Activated CD8-positive, alpha-beta memory T cell treated with anti-CD3 and anti-CD28 coated beads for 48 hours (primary cell): ENCODE results near the gene KMT2C.
A peak's percentile ranks its signal among the peaks of the same experiment; 100 is the strongest.
"Not testable (repeated sequence)": the region's sequence is repeated elsewhere in the genome, so short reads cannot be mapped to it uniquely, and the experiment has no call there.

Source experiments
- DNase-seq, 3 experiments: peaks; one replicate each; pipeline ENCODE4 v3.0.0-alpha.2; 2020; ENCODE audit warnings: low read depth in 2 of 3, low spot score in 2 of 3

Gene KMT2C

GRCh38 chr7:152435384-152436110 lies at the start of gene KMT2C:
KMT2C (minus strand) TSS chr7:152436003; CDS start chr7:152435786, 217 bp downstream.
- peak in 2 of 3 experiments; percentile 10 to 17 for DNase-seq

- DNase-seq, result no peak
These were observed 45.3 kb upstream of the KMT2C start for GRCh38 chr7:152481082-152481481.

DNA sequence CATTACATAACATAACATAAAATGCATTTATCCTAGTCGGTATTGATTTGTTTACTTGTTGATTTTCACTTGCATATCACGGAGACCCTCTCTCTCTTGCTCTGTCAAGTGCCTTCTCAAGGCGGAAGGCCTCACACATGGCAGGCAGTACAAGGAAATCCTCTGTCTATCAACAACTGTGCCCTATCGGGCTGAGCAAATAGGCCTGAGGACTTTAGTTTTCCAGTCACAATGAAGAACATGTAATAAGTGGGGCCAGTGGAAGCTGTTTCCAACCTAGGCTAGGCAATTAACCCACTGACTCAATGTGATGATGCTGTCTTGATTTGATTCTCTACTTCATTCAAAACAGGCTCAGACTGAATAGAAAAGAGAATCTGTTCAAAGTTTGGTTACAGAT lies 44.9 kb upstream of the KMT2C start:
- DNase-seq, result no peak

- DNase-seq, result no peak
These were observed 43.8 kb upstream of the KMT2C start for GRCh38 chr7:152479595-152479994.

GRCh38 chr7:152478140-152478539 lies 42.3 kb upstream of the KMT2C start:
- DNase-seq, result no peak

DNA sequence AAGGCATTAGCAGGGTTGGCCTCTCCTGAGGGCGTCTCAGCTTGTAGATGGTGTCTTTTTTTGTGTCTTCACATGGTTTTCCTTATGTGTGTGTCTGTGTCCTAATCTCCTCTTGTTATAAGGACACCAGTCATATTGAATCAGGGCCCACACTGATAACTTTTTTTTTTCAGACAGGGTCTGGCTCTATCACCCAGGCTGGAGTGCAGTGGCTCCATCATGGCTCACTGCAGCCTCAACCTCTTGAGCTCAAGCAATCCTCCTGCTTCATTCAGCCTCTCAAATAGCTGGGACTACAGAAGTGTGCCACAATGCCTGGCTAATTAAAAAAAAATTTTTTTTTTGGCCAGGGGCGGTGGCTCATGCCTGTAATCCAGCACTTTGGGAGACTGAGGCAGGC lies 41.3 kb upstream of the KMT2C start:
- no peak for DNase-seq

DNA sequence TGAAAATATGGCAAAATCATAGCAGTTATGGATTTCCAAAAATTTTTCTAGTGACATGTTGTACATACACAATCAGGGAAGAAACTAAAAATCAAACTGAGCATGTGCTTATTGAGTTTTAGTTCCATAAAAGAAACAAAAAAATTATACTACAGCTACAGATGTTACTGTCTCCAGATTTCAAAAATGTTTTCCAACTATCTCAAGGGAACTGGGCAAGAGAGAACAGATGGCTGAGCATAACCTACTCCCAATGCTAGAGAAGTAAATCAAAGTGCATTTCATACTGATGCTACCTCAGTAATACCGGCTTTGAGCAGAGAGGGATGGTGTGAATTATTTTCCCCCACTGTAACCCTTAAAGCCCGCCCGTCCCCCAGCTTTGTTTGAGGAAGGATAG lies 40.7 kb upstream of the KMT2C start:
- DNase-seq, result no peak

GRCh38 chr7:152471023-152471620 lies 35.3 kb upstream of the KMT2C start:
- not testable (repeated sequence) for DNase-seq

DNA sequence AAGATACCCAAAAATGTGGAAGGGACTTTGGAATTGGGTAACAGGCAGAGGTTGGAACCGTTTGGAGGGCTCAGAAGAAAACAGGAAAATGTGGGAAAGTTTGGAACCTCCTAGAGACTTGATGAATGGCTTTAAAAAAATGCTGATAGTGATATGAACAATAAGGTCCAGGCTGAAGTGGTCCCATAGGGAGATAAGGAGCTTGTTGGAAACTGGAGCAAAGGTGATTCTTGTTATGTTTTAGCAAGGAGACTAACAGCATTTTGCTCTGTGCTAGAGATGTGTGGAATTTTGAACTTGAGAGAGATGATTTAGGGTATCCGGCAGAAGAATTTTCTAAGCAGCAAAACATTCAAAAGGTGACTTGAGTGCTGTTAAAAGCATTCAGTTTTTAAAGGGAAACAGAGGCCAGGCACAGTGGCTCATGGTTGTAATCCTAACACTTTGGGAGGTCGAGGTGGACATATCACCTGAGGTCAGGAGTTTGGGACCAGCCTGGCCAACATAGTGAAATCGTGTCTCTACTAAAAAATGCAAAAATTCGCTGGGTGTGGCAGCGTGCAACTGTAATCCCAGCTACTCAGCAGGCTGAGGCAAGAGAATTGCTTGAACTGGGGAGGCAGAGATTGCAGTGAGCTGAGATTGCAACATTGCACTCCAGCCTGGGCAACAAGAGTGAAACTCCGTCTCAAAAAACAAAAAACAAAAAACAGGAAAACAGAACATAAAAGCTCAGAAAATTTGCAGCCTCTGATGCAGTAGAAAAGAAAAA lies 34.6 kb upstream of the KMT2C start:
- not testable (repeated sequence) for DNase-seq

- DNase-seq, result not testable (repeated sequence)
These were observed 33.8 kb upstream of the KMT2C start for GRCh38 chr7:152469576-152469975.

DNA sequence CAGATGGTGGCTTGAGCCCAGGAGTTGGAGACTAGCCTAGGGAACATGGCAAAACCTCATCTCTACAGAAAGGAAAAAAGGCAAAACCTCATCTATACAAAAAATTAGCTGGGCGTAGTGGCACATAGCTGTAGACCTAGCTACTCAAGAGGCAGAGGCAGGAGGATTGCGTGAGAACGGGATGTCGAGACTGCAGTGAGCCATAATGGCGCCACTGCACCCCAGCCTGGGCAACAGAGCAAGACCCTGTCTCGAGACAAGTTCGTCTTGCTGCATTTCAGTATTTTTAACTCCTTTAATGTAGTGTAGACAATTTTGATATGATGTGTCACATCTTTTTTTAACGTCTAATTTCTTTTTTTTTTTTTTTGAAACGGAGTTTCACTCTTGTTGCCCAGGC lies 31.4 kb upstream of the KMT2C start:
- no peak for DNase-seq

GRCh38 chr7:152465119-152465387 lies 29.2 kb upstream of the KMT2C start:
- no peak for DNase-seq

- DNase-seq, result peak; percentile 51 to 61 (median 58)
These were observed 28.7 kb upstream of the KMT2C start for GRCh38 chr7:152464312-152465118.

GRCh38 chr7:152463709-152464311 lies 28.0 kb upstream of the KMT2C start:
- DNase-seq, result peak; percentile 96 to 100 (median 99)

GRCh38 chr7:152462995-152463708 lies 27.3 kb upstream of the KMT2C start:
- no peak for DNase-seq

DNA sequence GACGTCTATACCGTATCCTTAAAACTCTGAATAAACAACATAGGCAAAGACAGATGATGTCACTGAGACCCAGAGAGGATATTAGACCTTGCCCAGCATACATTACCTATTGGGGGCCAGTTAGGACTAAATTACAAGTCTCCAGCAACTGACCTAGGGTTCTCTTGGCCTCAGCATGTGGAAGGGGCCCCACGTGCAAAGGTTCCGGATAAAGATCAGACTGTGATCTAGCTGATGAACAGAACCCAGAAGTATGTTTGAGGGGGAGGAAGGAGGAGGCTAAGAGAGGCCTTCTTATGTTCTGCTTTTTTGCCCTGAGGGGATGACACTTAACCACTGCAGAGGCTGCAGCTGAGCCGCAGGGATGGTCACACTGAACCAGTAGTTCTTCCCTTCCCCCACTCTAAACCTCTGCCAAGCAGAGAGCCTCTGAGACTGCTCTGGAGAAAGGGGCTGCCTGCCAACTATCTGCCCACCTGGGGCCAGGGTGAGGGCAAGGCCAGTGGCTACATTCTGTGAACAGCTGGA lies 24.0 kb upstream of the KMT2C start:
- no peak for DNase-seq

DNA sequence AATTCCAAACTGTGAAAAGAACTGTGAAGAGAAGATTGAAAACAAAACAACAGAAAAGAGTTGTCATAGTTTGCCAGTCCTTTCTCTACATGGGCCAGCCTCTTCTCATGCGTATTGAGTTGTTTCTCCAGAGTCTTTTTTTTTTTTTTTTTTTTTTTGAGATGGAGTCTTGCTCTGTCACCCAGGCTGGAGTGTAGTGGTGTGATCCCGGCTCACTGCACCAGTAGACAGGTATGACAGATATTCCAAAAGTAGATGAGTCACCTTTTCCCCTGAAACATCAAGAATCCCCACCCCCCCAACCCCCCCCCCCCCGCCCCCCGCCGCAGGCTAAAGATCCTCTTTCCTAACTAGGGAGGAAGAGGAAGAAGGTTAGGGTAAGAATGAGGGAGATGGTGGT lies 15.6 kb upstream of the KMT2C start:
- DNase-seq, result no peak

- not testable (repeated sequence) for DNase-seq
These were observed 9.7 kb upstream of the KMT2C start for GRCh38 chr7:152445386-152446008.

- no peak for DNase-seq
These were observed 7.8 kb upstream of the KMT2C start for GRCh38 chr7:152443586-152443985.
